GM21717 (cell line): ENCODE results near the gene SCLT1.
"Not testable (repeated sequence)": the region's sequence is repeated elsewhere in the genome, so short reads cannot be mapped to it uniquely, and the experiment has no call there.

Source experiments
- ATAC-seq: cut with Tn5 transposase; IDR thresholded peaks from one replicate; pipeline ENCODE4 v1.9.1; 2021; ENCODE audit warnings: mild to moderate bottlenecking, moderate library complexity; ENCODE audit not compliant: unreplicated experiment

SCLT1 gene

DNA sequence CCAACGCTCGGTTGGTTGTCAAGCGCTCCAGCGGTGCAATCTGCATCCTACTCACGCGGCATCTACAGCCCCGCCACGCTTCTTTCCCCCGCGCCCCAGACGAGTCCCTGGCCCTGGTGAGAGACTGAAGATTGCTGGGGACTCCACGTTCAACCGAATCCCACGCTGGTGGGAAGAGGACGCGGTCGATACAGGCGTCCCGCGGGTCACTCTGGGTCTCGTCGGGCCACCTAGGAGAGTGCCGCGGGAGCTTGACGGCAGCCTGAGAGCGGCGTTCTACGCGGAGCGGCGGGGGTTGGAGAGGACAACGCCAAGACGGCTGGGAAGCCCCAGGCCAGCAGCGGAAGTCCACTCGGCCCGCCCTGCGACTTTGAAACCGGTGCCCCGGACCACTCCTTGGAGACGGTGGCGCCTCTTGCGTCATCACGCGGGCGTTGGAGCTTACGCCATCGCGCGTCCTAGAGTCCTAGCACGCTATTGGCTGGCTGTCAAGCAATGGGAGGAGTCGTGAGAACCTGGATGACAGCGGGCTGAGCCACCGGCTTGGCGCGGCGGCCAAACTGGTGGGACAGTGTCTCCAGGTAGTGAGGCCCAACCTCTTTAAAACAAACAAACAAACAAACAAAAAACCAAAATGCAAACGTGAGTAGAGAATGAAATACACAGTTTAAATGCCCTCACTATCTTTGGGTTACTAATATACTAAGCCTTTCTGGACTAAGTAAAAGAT is at the start of gene SCLT1:
Gene SCLT1 (minus strand): TSS at position 349 of the 730 bp plus-strand sequence. CDS start 436 bp downstream, outside the sequence.
- ATAC-seq, result peak; percentile 93

DNA sequence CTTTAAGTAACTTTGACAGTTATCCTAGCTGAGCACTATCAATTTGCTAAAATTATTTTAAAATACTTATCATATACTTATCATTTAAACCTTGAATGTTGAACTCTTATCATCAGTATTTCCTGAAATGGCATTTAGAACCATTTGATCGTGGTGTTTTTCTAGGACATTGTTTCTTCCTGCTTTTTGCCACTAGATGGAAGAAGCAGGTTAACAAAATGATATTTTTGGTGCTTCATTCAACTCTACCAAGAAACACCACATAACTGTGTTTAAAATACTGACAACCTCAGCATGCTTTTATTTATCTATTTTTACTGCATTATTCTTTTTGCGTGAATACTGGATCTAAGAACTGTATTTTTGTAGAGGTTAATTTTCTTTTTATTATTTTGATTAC is 47.2 kb upstream of the SCLT1 start:
- ATAC-seq, result no peak

DNA sequence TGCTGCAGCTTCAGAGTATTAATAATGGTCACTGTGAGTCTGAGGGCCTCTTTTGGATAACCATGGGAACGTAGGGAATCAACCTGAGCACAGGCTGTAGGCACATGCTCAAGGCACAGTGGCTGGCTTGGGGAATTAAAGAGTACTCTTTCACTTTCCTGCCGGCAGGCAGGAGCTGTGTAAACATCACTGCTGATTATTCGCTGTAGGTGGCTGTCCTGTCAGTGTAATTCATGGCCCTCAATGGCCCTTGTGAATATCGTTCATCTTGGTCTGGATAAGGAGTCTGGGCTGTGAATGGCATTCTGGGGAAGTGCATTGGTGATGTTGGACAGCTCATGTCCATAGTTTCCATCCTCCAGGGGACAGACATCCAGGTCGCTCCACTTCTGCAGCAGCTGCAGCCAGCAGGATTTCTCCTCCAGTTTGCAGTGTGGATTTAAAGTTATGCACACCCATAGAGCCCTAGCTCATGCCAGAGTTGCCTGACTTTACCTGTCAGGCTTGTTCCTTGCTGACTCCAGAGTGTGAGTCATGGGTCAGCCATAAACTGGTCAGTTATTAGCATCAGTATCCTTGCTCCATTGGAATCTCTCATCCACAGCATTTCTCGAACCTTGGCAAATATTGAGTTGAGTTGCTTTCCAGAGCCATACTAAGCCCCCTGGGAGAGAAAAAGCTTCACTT is 45.6 kb upstream of the SCLT1 start:
- no peak for ATAC-seq

DNA sequence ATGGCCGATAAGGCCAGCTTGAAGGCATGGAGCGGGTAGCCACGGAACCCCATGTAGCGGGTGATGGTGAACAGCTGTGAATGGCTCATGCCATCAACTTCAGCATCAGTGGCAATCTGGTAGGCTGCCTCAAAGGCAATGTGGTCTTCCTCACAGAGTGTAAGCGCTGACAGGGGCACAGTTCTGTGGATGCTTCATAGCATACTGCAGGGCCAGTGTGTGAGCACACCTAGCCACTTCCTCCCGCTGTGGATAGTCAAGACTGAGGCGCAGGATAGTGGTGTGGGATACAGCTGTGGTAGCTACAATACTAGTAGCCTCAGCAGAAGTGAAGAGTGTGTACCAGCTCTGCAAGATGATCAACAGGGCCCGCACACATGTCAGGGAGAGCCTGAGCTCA is 43.1 kb upstream of the SCLT1 start:
- ATAC-seq, result no peak

DNA sequence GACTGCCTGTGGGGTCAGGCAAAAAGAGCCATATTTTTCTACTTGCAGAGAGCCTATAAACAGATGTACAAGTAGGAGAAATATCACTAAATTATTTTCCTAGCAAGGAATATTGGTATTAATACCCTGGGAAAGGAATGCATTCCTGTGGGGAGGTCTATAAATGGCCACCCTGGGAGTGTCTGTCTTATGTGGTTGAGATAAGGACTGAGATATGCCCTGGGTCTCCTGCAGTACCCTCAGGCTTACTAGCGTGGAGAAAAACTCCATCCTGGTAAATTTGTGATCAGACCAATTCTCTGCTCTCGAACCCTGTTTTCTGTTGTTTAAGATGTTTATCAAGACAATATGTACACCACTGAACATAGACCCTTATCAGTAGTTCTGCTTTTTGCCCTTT is 38.0 kb upstream of the SCLT1 start:
- no peak for ATAC-seq

DNA sequence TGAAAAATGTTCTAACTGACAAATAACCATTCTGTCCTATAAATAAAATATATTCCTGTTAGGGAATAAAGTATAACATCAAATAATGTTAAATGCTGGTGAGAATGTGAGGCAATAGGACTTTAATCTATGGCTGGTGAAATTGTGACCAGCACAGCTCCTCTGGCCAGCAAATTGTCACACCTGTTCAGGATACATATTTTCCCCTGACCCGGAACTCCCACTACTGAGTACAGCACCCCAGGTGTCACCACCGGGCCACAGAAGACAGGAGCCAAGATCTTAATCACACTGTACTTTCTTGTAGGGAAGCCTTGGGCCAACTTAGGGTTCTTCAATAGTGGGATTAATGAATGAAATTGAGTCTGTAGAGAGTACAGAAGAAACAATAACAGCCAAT is 35.8 kb upstream of the SCLT1 start:
- ATAC-seq, result no peak

DNA sequence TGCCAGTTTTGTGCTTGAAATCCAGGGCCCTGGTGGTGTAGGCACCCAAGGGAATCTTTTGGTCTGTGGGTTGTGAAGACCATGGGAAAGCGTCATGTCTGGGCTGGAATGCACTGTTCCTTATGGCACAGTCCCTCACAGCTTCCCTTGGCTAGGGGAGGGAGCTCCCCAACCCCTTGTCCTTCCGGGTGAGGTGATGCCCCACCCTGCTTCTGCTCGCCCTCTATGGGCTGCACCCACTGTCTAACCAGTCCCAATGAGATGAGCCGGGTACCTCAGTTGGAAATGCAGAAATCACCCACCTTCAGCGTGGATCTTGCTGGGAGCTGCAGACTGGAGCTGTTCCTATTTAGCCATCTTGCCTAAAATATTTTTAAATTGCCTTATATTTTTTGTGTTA is 33.3 kb upstream of the SCLT1 start:
- not testable (repeated sequence) for ATAC-seq

DNA sequence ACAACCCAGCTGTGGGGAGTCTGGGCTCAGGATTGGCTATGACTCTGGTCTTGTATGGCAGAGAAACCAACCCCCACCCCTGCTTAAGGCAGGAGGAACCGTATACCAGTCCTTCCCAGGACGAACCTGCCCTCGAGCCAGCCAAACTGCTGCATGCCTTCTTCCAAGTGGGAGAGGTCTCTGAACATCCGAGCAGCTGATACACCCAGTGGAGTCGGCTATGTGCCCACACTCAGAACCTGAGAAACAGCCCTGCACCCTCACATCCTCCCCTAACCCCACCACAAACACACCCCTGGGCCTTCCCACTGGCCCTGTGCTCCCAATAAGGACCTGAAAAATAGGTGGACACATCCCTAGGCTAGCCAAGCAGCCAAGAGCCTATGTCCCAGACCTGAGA is 24.4 kb upstream of the SCLT1 start:
- ATAC-seq, result no peak

DNA sequence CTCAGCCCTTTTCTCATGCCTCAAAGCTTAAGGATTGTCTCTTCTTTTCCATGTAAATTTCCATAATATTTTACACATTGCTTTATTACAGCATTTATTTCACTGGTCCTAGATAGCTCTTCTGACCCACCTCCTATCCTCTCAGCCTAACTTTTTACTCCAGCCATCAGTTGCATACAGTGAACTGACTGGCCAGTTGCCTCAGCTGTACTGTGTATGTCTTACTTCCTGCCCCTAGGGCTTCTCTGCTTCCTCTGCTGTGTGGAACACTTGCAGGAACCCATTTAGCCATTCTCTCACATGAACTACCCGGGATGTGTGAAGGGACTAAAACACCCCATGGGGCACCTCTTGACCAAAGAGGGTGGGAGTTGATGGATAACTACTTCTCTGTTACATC is 20.6 kb upstream of the SCLT1 start:
- no peak for ATAC-seq

DNA sequence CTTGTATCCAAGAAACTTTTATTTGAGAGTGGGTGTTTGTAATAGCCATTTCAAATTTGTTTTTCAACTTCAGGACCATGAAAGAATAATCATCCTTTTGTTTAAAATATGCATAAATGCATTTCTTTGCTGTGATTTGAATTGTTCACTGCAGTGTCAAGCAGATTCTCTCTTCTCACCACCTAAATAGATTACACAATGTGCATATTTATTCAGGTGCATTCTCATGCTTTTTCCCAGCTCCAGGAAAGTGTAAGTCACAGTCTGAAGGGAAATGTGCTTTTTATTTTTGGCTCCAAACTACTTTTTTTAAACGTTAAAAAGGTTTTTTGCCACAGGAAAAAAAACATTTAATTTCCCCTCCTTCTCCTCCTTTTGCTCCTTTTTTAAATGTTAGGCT is 20.1 kb upstream of the SCLT1 start:
- ATAC-seq, result no peak

DNA sequence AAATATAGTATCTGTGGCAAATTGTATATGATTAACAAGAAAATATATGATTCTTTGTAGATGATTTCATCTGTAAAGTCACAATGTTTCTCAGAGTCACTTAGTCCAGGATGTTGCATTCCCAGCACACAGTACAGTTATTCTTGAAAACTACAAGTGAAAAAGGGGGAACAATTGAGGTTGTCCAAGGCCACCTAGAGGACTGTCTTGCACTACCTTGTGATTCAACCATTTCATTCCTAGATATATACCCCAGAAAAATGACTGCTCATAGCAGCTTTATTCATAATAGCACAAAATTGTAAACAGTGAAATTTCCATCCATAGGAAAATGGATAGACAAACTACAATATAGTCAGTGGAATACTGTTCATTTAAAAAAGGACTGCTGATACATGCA is 18.6 kb upstream of the SCLT1 start:
- ATAC-seq, result no peak

DNA sequence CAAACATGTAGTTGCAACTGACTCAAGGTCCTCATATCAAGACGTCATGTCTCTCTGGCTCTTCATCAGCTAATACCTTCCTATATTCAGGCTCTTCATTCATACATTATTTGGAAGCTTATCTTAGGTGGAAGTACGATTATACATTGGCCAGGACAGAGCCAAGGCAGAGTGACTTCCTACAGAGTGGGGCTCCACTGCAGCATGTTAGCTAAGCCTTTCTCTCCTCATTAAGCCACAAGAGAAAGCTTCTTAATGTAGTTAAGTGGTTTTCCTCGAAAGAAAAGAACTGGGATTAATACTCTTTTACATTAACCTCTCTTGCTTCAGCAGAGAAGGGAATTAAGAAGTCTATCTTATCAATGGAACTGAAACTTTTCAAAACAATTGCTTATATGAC is 17.6 kb upstream of the SCLT1 start:
- no peak for ATAC-seq

DNA sequence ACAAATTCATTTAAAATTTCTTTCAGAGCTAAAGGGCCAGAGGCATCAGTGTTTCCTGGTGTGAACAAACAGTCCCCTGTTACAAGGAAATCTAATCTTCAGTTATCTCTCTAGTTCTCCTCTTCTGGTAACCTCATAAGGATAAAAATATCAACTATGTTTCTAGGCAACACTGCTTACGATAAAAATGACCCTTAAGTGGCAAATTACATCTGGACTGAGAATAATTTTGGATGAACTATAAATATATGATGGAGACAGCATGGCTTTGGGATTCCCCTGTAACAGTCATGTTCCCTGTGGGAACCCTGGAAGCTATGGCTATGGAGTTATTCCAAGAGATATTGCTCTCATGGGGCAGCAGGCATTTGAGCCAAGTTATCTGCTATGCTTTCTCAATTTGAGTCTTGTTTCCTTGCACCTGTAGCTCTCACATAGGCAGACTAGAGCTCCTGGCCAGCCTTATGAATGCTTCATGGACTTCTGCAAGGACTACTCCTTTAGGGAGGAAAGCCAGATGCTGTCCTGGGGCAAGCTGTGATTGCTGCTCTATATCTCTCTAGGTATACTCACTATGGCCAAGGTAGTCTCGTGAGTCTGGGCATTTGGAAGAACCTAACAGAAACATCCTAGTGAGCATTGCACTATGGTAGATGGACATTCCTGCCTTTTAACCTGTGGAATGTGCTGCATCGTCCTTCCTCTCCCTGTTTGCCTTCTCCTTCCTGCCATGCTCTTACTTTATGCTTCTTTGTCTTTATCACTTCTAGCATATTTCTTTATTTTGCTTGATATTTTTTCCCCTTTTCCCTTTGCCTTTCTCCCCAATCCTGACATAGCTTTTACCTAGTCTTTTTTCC is 16.9 kb upstream of the SCLT1 start:
- ATAC-seq, result no peak

DNA sequence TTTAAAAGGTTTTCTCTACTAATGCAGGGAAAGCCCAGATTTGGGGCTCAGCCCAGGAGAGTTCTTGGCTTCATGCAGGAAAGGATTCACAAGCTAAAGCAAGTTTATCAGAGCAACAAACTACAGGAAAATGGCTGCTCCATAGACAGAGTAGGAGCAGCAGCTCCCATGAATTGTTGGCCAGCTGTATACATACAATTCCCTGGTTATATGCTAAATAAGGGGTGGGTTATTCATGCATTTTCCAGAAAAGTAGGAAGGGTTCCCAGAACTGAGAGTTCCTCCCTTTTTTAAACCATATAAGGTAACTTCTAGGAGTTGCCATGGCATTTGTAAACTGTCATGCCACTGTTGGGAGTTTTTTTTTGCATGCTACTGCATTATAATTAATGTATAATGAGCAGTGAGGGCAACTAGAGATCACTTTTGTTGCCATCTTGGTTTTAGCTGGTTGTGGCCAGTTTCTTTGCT is 5.2 kb upstream of the SCLT1 start:
- no peak for ATAC-seq

DNA sequence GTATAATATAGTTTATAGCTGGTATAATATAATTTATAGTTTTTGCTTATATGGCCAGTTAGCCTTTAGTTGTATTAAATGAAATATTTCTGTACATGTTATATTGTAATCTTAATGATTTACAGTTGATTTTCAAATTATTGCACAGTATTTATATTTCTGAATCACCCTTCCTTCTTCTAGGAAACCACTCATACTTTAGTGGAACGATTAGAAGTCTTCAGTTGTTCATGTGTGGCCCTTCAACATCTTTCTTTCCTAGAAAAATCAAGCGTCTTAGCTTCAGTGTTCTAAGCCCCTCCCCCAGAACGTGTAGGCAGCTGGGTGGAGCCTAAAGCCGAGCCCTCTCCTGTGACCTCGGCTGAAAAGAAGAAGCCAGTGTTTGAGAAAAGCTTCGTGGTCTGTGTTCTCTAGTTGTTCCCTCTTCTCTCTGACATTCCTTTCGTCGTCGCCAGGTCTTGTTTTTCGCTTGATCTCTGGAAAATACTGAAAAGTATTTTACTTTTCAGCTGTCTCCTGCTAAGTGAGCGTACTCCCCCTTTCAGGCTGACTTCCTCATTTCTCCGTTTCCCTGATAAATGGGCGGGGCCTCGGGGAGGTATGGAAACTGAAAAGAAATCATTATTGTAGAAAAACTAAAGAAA is 2.6 kb upstream of the SCLT1 start, which contains the start of gene C4orf33:
Gene C4orf33 (plus strand): TSS at position 342 of the 644 bp plus-strand sequence. CDS start 6,459 bp downstream, outside the sequence.
- ATAC-seq, result peak; percentile 50

DNA sequence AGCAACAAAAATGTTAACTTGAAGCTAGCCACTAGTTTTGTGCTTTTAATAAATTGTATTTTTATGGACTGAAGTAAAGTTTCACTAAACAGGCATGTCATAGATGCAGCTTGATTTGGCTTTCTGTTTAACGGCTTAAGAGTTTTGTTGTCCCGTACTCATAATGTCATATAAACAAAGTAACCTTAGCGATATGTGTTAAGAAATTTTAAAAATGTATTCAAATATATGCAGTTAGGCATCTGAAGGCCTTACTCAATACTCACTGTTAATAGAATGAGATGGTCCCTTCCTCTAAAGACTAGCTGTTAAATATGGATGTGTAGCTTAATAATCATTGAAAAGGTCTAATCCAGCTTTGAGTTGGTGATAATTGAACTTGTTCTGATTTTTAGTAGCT is 1.0 kb upstream of the SCLT1 start:
- no peak for ATAC-seq

DNA sequence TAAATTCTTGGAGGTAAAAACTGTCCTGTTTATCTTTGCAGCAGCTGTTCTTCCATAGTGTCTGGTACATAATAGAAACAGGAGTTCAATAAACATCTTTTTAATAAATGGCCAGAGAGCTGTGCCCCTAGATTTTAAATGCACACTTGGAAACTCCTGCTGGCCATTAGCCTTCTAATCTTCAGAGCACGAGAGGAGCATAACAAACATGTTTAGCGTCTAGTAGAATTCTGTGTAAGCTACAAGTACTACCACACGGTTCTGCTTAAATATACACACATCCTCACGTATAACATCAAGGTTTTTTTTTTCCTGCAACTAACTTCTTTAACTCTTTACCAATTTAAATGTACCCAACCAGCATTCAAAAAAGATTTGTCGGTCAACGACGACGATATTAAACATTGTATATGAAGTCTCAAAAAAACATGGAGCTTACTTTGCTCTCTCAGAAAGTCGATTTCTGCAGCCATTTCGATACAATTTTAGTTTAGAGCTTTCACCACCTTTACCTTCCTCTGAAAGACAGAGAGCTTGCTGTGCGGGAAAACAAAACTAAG is 628 bp downstream of the SCLT1 start:
- ATAC-seq, result no peak

DNA sequence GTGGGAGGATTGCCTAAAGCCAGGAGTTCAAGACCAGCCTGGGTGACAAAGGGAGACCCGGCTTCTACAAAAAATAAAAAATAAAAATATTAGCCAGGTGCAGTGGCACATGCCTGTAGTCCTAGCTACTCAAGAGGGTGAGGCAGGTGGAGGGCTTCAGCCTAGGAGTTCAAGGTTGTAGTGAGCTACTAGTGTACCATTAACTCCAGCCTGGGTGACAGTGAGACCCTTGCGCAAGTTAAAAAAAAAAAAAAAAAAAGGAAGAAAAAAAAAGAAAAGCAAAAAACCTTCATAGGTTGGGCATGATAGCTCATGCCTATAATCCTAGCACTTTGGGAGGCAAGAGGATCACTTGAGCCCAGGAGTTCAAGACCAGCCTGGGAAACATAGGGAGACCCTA is 5.8 kb downstream of the SCLT1 start:
- ATAC-seq, result no peak

DNA sequence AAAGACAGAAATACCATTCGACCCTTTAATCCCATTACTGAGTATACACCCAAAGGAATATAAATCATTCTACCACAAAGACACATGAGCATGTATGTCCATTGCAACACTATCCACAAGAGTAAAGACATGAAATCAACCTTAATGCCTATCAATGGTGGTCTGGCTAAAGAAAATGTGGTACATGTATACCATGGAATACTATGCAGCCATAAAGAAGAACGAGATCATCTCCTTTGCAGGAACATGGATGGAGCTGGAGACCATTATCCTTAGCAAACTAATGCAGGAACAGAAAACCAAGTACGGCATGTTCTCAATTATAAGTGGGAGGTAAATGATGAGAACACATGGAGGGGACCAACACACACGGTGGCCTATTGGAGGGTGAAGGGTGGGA is 7.9 kb downstream of the SCLT1 start:
- no peak for ATAC-seq

DNA sequence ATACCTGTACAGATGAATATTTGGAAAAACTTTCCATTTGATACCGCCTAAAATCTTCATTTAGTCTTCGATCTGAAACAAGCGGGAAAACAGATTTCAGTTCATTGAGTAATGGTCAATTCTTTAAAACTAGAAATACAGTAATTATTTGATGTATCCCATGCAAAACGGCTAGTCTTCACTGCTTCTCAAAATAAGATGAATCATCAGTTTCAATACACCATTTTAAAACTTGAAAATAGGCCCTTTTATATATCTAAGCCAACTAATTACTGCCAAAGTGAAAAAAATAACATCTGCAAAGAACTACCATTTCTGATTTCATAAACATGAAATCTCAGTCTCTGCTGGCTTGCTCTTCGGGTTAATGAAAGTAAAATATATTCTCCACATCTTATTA is 11.0 kb downstream of the SCLT1 start:
- no peak for ATAC-seq

DNA sequence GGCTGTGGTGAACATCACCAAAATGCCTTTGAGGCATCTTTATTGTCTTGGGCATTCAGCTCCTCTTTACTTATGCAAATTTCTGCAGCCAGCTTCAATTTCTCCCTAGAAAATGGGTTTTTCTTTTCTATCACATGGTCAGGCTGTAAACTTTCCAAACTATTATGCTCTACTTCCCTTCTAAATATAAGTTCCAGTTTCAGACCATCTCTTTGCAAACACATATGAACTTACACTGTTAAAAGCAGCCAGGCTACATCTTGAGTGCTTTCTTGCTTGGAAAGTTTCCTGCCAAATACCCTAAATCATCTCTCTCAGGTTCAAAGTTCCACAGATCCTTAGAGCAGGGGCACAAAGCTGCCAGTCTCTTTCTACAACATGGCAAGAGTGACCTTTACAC is 13.2 kb downstream of the SCLT1 start:
- no peak for ATAC-seq
